Hepatocyte (in vitro differentiated cells): Measurements from ENCODE around the gene SRSF5.

Experiments
- CTCF ChIP-seq: fragments of 200-600 bp; sonication (generic); IDR thresholded peaks from 2 replicates; pipeline ENCODE4 v1.5.1; 2016; ENCODE audit warnings: antibody characterized with exemption, mild to moderate bottlenecking; ENCODE audit not compliant: poor library complexity
- EZH2 ChIP-seq: fragments of 200-600 bp; sonication (generic); IDR thresholded peaks from 2 replicates; pipeline ENCODE4 v1.6.1; 2016; ENCODE audit warnings: antibody characterized with exemption, mild to moderate bottlenecking, borderline replicate concordance

DNA sequence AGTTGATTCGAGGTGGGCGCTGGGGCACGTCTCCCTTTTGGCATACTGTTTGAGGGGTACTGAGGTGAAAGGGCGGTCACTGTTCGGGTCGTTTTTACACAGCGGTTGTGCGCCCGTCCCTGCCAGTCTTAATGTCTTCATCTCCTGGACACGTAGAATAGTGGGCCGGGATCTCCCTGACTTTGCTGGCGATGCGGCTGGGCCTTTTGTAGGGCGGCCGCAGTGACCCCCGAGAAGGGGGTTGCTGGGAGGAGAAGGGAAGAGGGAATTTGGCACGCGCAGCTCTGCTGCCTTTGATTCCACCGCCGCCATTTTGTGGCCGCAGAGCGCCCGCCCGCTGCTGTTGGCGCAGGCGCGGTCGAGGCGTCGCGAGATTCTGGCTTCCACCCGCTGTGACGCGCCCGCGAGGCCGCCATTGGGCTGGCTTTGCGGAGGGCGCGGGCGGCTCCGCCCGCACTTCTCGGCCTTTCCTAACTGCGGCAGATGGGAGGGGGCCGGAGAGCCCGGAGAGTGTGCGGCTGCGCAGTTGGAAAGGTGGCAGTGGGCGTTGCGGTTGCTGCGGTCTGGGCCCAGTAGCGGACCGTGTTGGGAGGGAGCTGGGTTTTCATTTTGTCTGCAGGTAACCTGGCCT lies 542 bp downstream of the SRSF5 start:
- TF ChIP-seq CTCF: no peak
- no peak for TF ChIP-seq EZH2
